B cell (primary cell): ENCODE measurements around the gene FKBP10. TPM values are rescaled to one million over a fixed set of nuclear protein-coding genes. Genes with fewer than 3 reads are reported as not detected.
"Not testable (repeated sequence)": the region's sequence is repeated elsewhere in the genome, so short reads cannot be mapped to it uniquely, and the experiment has no call there.

Experiments used
- ATAC-seq: fragments of 200-7000 bp; cut with Tn5 transposase; one replicate; pipeline ENCODE4 v1.10.0; 2021; ENCODE audit warnings: low read depth, mild to moderate bottlenecking, moderate number of reproducible peaks, moderate library complexity
- CTCF ChIA-PET: fragments of 350-600 bp; sonication (Branson Sonifier 250); formaldehyde crosslinking; loops from one replicate; lab custom pipeline; 2021; ENCODE audit warnings: antibody characterized with exemption, inconsistent platforms; lab: Charles Lee
- POLR2A ChIA-PET: fragments of 350-600 bp; sonication (Branson Sonifier 250); formaldehyde crosslinking; loops from one replicate; lab custom pipeline; 2021; ENCODE audit warnings: antibody characterized with exemption; lab: Charles Lee
- DNase-seq: peaks from one replicate; pipeline ENCODE4 v3.0.0; 2013
- H2AFZ ChIP-seq: 2 replicates; pipeline ENCODE4 v1.6.1; 2012; ENCODE audit warnings: mild to moderate bottlenecking, low read depth, low read length; ENCODE audit not compliant: insufficient read depth, poor library complexity, severe bottlenecking
- H3K27ac ChIP-seq, 2 donors: 1 replicate in 1 of 2; 2 replicates in 1 of 2; pipeline ENCODE4 v1.5.1; 2012 to 2013; ENCODE audit warnings: low read length in 2 of 2, mild to moderate bottlenecking in 2 of 2, moderate library complexity in 1 of 2
- H3K27me3 ChIP-seq, 4 experiments: fragments of 200-600 bp in 1 of 4; sonication (generic) in 1 of 4; replicated peaks in 1 of 4; 1 replicate in 2 of 4; 2 replicates in 2 of 4; pipeline versions ENCODE4 v1.6.1 to v1.7.0; 2013 to 2016; ENCODE audit warnings: low read length in 3 of 4, mild to moderate bottlenecking in 2 of 4, mixed read lengths in 1 of 4, moderate library complexity in 1 of 4; ENCODE audit not compliant: insufficient read depth in 4 of 4, control insufficient read depth in 3 of 4; ENCODE audit errors: control extremely low read depth in 1 of 4
- H3K36me3 ChIP-seq, 2 experiments: replicated peaks in 1 of 2; 1 replicate in 1 of 2; 2 replicates in 1 of 2; pipeline versions ENCODE4 v1.6.1 to v1.7.1; 2013; ENCODE audit warnings: low read length in 1 of 2; ENCODE audit not compliant: insufficient read depth in 2 of 2, control insufficient read depth in 1 of 2; ENCODE audit errors: control extremely low read depth in 1 of 2, extremely low read depth in 1 of 2
- H3K4me1 ChIP-seq, 2 donors: fragments of 200-600 bp in 1 of 2; sonication (generic) in 1 of 2; 1 replicate in 1 of 2; 2 replicates in 1 of 2; pipeline versions ENCODE4 v1.5.1 to v1.6.1; 2013 to 2017; ENCODE audit warnings: low read length in 2 of 2; ENCODE audit not compliant: control insufficient read depth in 2 of 2, insufficient read depth in 2 of 2
- H3K4me2 ChIP-seq: replicated peaks from 2 replicates; pipeline ENCODE3; 2012; ENCODE audit warnings: mild to moderate bottlenecking, low read depth, low read length; ENCODE audit not compliant: poor library complexity, severe bottlenecking
- H3K4me3 ChIP-seq, 5 experiments: fragments of 200-600 bp in 1 of 5; sonication (generic) in 1 of 5; 1 replicate in 3 of 5; 2 replicates in 2 of 5; pipeline versions ENCODE4 v1.5.1 to v1.7.0; 2011 to 2016; ENCODE audit warnings: low read length in 4 of 5, mild to moderate bottlenecking in 4 of 5, low read depth in 2 of 5, control low read depth in 1 of 5, moderate library complexity in 1 of 5; ENCODE audit not compliant: insufficient read depth in 1 of 5; ENCODE audit errors: control extremely low read depth in 1 of 5, extremely low read depth in 1 of 5
- H3K79me2 ChIP-seq: fragments of 200-600 bp; sonication (generic); one replicate; pipeline ENCODE4 v1.6.0; 2016; ENCODE audit warnings: low read length; ENCODE audit not compliant: control insufficient read depth, insufficient read depth
- H3K9ac ChIP-seq: fragments of 200-600 bp; sonication (generic); 2 replicates; pipeline ENCODE4 v1.6.1; 2017; ENCODE audit warnings: mild to moderate bottlenecking, low read length, moderate library complexity
- H3K9me3 ChIP-seq, 3 donors: one replicate each; pipeline versions ENCODE4 v1.6.1 to v1.7.1; 2013; ENCODE audit warnings: low read length in 2 of 3; ENCODE audit not compliant: control insufficient read depth in 2 of 3, insufficient read depth in 1 of 3; ENCODE audit errors: control extremely low read depth in 1 of 3
- H4K20me1 ChIP-seq: 2 replicates; pipeline ENCODE4 v1.6.0; 2012; ENCODE audit warnings: mild to moderate bottlenecking, low read length; ENCODE audit not compliant: insufficient read depth, control insufficient read depth, poor library complexity, severe bottlenecking
- H3K27ac Mint-ChIP-seq: one replicate; pipeline ENCODE4 v1.8.0; 2021; ENCODE audit warnings: mixed read lengths
- H3K27me3 Mint-ChIP-seq: one replicate; pipeline ENCODE4 v1.8.0; 2021; ENCODE audit warnings: mixed read lengths
- H3K4me1 Mint-ChIP-seq: one replicate; pipeline ENCODE4 v1.8.0; 2021; ENCODE audit warnings: mixed read lengths
- H3K4me3 Mint-ChIP-seq: one replicate; pipeline ENCODE4 v1.8.0; 2021; ENCODE audit warnings: mixed read lengths
- H3K9me3 Mint-ChIP-seq: one replicate; pipeline ENCODE4 v1.8.0; 2022; ENCODE audit warnings: mixed read lengths; ENCODE audit not compliant: insufficient read depth
- EZH2 ChIP-seq: IDR thresholded peaks from 2 replicates; pipeline ENCODE4 v1.6.1; 2012; ENCODE audit warnings: borderline replicate concordance, low read depth, mild to moderate bottlenecking, moderate library complexity, low read length; ENCODE audit not compliant: insufficient read depth, poor library complexity, severe bottlenecking
- WGBS: methylation state at CpG from one replicate; pipeline ENCODE4 v1.1.5; 2013; ENCODE audit warnings: missing lambda C conversion rate; ENCODE audit not compliant: insufficient coverage; 5-methylcytosine and 5-hydroxymethylcytosine counted together
- intact Hi-C: fragments of 100-400 bp; cut with micrococcal nuclease; formaldehyde crosslinking; loops from one replicate; pipeline ENCODE4 v1.10.0; 2022
- polyA plus RNA-seq: library from polyadenylated mRNA; depleted of rRNA; stranded (reverse); fragments of >200 nt; gene quantifications from 2 replicates; pipeline ENCODE4 v1.2.3, GENCODE V29; 2012
- total RNA-seq, 2 donors: library from RNA; stranded (reverse); fragments of 120-200 nt in 1 of 2; gene quantifications; 1 replicate in 1 of 2; 2 replicates in 1 of 2; pipeline versions ENCODE4 v1.2.3 to v1.2.4, GENCODE V29; 2013 to 2022
- TF ChIP-seq, protein P1 (sequence below): fragments of 200-600 bp; IDR thresholded peaks from one replicate; pipeline ENCODE4 v1.8.0; 2022; ENCODE audit warnings: antibody characterized with exemption, mild to moderate bottlenecking

The FKBP10 gene
- total and polyA plus RNA-seq, 2 donors (not counting 1 experiment from before 2014, with no cell fraction given) = 0.21 to 0.34 TPM

DNA sequence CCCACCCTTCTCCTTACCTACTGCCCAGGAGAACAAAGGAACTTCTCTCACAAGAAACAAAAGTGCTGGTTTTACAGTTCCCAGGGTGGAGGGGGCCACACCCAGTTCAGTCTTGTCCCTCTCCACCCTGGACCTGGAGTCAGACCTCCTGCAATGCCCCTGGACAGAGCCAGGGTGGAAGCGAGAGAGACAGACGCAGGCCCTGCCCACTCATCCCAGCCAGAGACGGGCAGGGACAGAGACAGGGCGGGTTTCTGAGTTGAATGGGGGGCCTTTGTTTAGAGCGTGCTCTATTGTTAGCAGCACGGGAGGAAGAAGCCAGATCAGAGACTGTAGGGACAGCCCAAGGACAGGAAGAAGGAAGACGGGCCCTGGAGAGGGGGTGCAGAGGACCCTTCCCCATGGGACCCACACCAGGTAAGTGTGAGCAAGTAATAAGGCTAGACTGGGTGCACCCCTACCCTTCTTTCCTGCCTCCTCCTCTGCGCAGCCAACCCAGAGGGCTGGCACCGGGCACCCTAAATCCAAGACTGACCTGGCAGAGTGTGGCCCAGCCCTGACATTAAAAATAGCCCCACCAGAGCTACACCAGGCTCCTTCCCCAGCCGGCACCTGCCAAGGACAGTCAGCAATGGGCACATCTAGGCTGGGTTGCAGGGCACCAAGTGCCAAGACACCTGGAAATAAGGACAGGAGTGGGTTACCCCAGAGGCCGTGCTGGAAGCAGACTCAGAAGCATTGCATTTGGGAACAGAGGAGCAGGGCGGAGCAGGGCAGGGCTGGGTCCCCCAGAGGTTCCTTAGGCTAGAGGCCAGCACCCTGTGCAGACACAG is 37.2 kb upstream of the FKBP10 start:
- CTCF ChIA-PET = no interaction called here
- Histone ChIP-seq H3K79me2 (peaks cover 71% of the 10 kb centered on the region), H3K4me1 (peaks cover 7 to 61% of the 10 kb centered on the region in 2 donors), H4K20me1 (peaks cover 41% of the 10 kb centered on the region), H3K4me3 (no peak overlapping the region), H3K9ac (no peak overlapping the region), H2AFZ (no peak overlapping the region), H3K27me3 (no peaks in the 10 kb centered on the region), H3K9me3 (no peaks in the 10 kb centered on the region), H3K36me3 (peaks cover 0 to 42% of the 10 kb centered on the region in 2 experiments), H3K4me2 (no peak overlapping the region), H3K27ac (no peak overlapping the region)
- POLR2A ChIA-PET = no interaction called here
- 84% methylated on average over 12 of the region's 12 CpGs for WGBS
- Mint-ChIP-seq H3K9me3 (no peaks in the 10 kb centered on the region), H3K27me3 (no peaks in the 10 kb centered on the region), H3K4me3 (no peak overlapping the region), H3K4me1 (peaks cover 23% of the 10 kb centered on the region), H3K27ac (no peak overlapping the region)
- DNase-seq (no peak), ATAC-seq (no peak)
- TF ChIP-seq, protein P1, sequence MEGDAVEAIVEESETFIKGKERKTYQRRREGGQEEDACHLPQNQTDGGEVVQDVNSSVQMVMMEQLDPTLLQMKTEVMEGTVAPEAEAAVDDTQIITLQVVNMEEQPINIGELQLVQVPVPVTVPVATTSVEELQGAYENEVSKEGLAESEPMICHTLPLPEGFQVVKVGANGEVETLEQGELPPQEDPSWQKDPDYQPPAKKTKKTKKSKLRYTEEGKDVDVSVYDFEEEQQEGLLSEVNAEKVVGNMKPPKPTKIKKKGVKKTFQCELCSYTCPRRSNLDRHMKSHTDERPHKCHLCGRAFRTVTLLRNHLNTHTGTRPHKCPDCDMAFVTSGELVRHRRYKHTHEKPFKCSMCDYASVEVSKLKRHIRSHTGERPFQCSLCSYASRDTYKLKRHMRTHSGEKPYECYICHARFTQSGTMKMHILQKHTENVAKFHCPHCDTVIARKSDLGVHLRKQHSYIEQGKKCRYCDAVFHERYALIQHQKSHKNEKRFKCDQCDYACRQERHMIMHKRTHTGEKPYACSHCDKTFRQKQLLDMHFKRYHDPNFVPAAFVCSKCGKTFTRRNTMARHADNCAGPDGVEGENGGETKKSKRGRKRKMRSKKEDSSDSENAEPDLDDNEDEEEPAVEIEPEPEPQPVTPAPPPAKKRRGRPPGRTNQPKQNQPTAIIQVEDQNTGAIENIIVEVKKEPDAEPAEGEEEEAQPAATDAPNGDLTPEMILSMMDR = no peak
- no peak for TF ChIP-seq EZH2
- intact Hi-C loops = no loop called here

DNA sequence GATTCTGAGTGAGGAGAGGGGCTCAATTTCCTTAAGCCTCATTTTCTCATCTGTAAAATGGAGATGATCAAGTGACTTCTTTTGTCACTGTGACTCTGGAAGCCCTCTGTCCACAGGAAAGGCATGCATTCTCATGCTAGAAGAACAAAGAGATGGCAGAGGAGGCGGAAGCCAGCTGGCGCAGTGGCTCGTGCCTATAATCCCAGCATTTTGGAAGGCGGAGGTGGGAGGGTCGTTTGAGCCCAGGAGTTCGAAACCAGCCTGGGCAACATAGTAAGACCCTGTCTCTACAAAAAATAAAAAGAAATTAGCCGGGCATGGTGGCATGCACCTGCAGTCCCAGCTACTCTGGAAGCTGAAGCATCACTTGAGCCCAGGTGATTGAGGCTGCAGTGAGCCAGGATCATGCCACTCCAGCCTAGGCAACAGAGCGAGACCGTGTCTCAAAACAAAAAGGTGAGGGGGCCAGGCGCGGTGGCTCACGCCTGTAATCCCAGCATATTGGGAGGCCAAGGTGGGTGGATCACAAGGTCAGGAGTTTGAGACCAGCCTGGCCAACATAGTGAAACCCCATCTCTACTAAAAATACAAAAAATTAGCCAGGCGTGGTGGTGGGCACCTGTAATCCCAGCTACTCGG is 36.4 kb upstream of the FKBP10 start:
- H3K9ac ChIP-seq, H3K4me3 ChIP-seq, ATAC-seq, H3K4me3 Mint-ChIP-seq, intact Hi-C loops, H3K4me2 ChIP-seq, POLR2A ChIA-PET, H2AFZ ChIP-seq, H3K27me3 ChIP-seq, H3K27ac Mint-ChIP-seq, H3K27ac ChIP-seq, H3K9me3 Mint-ChIP-seq, H3K27me3 Mint-ChIP-seq, H3K9me3 ChIP-seq, DNase-seq: not testable (repeated sequence)
- Histone ChIP-seq H3K4me1 (peaks cover 7 to 62% of the 10 kb centered on the region in 2 donors), H3K79me2 (peaks cover 74% of the 10 kb centered on the region), H3K36me3 (peaks cover 0 to 36% of the 10 kb centered on the region in 2 experiments), H4K20me1 (peaks cover 42% of the 10 kb centered on the region)
- 94% methylated on average over 5 of the region's 14 CpGs for WGBS
- CTCF ChIA-PET = interaction anchor here (1.2 to 2.2 kb wide), 2 partner anchors 10 to 25 kb away, joined by 5 to 9 read pairs; partner anchors contain the start of gene JUP
- peaks cover 21% of the 10 kb centered on the region for H3K4me1 Mint-ChIP-seq
